ENCODE measurements around the gene SLC35G6.
"Not testable (repeated sequence)": the region's sequence is repeated elsewhere in the genome, so short reads cannot be mapped to it uniquely, and the experiment has no call there.

SLC35G6 gene

GRCh38 chr17:7481275-7481674, at the start of gene SLC35G6:
SLC35G6 (plus strand) TSS chr17:7481446; CDS start chr17:7481517, 71 bp downstream.
- not testable (repeated sequence) for H3K4me3 ChIP-seq (ENCODE audit: low read depth in 1 of 2, low read length in 2 of 2); H3K36me3 ChIP-seq (ENCODE audit: control insufficient read depth in 1 of 2, insufficient read depth in 2 of 2, low read length in 2 of 2); H3K27me3 ChIP-seq (ENCODE audit: control insufficient read depth in 1 of 2, insufficient read depth in 2 of 2, low read length in 2 of 2); H3K27ac ChIP-seq (ENCODE audit: low read depth, low read length); H3K9me3 ChIP-seq (ENCODE audit: control insufficient read depth in 1 of 2, low read length in 2 of 2)
- peaks cover 35 to 50% of the 10 kb centered on the region in 2 donors for H3K4me1 ChIP-seq (ENCODE audit: control insufficient read depth in 1 of 2, insufficient read depth in 2 of 2, low read length in 2 of 2)
- peak within 1 kb of the TSS in 1 of 2 donors; percentile 90 for H3K9ac ChIP-seq (ENCODE audit: low read depth in 1 of 2, low read length in 2 of 2)

GRCh38 chr17:7432296-7432695, 49.0 kb upstream of the SLC35G6 start:
- Histone ChIP-seq H3K9ac (ENCODE audit: low read depth in 1 of 2, low read length in 2 of 2) (no peak overlapping the region), H3K4me3 (ENCODE audit: low read depth in 1 of 2, low read length in 2 of 2) (no peak overlapping the region), H3K4me1 (ENCODE audit: control insufficient read depth in 1 of 2, insufficient read depth in 2 of 2, low read length in 2 of 2) (peaks cover 9 to 15% of the 10 kb centered on the region in 2 donors), H3K9me3 (ENCODE audit: control insufficient read depth in 1 of 2, low read length in 2 of 2) (no peaks in the 10 kb centered on the region), H3K36me3 (ENCODE audit: control insufficient read depth in 1 of 2, insufficient read depth in 2 of 2, low read length in 2 of 2) (no peaks in the 10 kb centered on the region), H3K27me3 (ENCODE audit: control insufficient read depth in 1 of 2, insufficient read depth in 2 of 2, low read length in 2 of 2) (no peaks in the 10 kb centered on the region), H3K27ac (ENCODE audit: low read depth, low read length) (no peak overlapping the region)

- Histone ChIP-seq H3K27ac (ENCODE audit: low read depth, low read length) (peak overlapping the region; percentile 89), H3K4me1 (ENCODE audit: control insufficient read depth in 1 of 2, insufficient read depth in 2 of 2, low read length in 2 of 2) (peaks cover 36 to 38% of the 10 kb centered on the region in 2 donors), H3K9ac (ENCODE audit: low read depth in 1 of 2, low read length in 2 of 2) (peak overlapping the region; percentile 63 to 76), H3K9me3 (ENCODE audit: control insufficient read depth in 1 of 2, low read length in 2 of 2) (no peaks in the 10 kb centered on the region), H3K27me3 (ENCODE audit: control insufficient read depth in 1 of 2, insufficient read depth in 2 of 2, low read length in 2 of 2) (peaks cover 18 to 25% of the 10 kb centered on the region in 2 donors), H3K36me3 (ENCODE audit: control insufficient read depth in 1 of 2, insufficient read depth in 2 of 2, low read length in 2 of 2) (no peaks in the 10 kb centered on the region), H3K4me3 (ENCODE audit: low read depth in 1 of 2, low read length in 2 of 2) (peak overlapping the region; percentile 69 to 85)
Measured at GRCh38 chr17:7435676-7436555, 45.3 kb upstream of the SLC35G6 start.

GRCh38 chr17:7436556-7437368, 44.5 kb upstream of the SLC35G6 start:
- H3K27me3 ChIP-seq (ENCODE audit: control insufficient read depth in 1 of 2, insufficient read depth in 2 of 2, low read length in 2 of 2) = peaks cover 27 to 33% of the 10 kb centered on the region in 2 donors

GRCh38 chr17:7437369-7437863, 43.8 kb upstream of the SLC35G6 start:
- Histone ChIP-seq H3K27me3 (ENCODE audit: control insufficient read depth in 1 of 2, insufficient read depth in 2 of 2, low read length in 2 of 2) (peaks cover 28 to 33% of the 10 kb centered on the region in 2 donors), H3K4me3 (ENCODE audit: low read depth in 1 of 2, low read length in 2 of 2) (peak overlapping the region; percentile 57 to 69), H3K4me1 (ENCODE audit: control insufficient read depth in 1 of 2, insufficient read depth in 2 of 2, low read length in 2 of 2) (peaks cover 36 to 38% of the 10 kb centered on the region in 2 donors), H3K9me3 (ENCODE audit: control insufficient read depth in 1 of 2, low read length in 2 of 2) (no peaks in the 10 kb centered on the region), H3K9ac (ENCODE audit: low read depth in 1 of 2, low read length in 2 of 2) (peak overlapping the region in 1 of 2 donors; percentile 76), H3K27ac (ENCODE audit: low read depth, low read length) (no peak overlapping the region), H3K36me3 (ENCODE audit: control insufficient read depth in 1 of 2, insufficient read depth in 2 of 2, low read length in 2 of 2) (no peaks in the 10 kb centered on the region)

More at GRCh38 chr17:7436556-7437368, 44.5 kb upstream of the SLC35G6 start:
- no peaks in the 10 kb centered on the region for H3K9me3 ChIP-seq (ENCODE audit: control insufficient read depth in 1 of 2, low read length in 2 of 2)
- peak overlapping the region; percentile 89 for H3K27ac ChIP-seq (ENCODE audit: low read depth, low read length)
- H3K4me1 ChIP-seq (ENCODE audit: control insufficient read depth in 1 of 2, insufficient read depth in 2 of 2, low read length in 2 of 2) = peaks cover 36 to 38% of the 10 kb centered on the region in 2 donors
- H3K36me3 ChIP-seq (ENCODE audit: control insufficient read depth in 1 of 2, insufficient read depth in 2 of 2, low read length in 2 of 2) = no peaks in the 10 kb centered on the region
- H3K9ac ChIP-seq (ENCODE audit: low read depth in 1 of 2, low read length in 2 of 2) = peak overlapping the region; percentile 63 to 76
- H3K4me3 ChIP-seq (ENCODE audit: low read depth in 1 of 2, low read length in 2 of 2) = peak overlapping the region; percentile 69 to 85

GRCh38 chr17:7437950-7438614, 43.2 kb upstream of the SLC35G6 start:
- Histone ChIP-seq H3K4me3 (ENCODE audit: low read depth in 1 of 2, low read length in 2 of 2) (peak overlapping the region; percentile 52 to 57), H3K27me3 (ENCODE audit: control insufficient read depth in 1 of 2, insufficient read depth in 2 of 2, low read length in 2 of 2) (peaks cover 28 to 33% of the 10 kb centered on the region in 2 donors), H3K9ac (ENCODE audit: low read depth in 1 of 2, low read length in 2 of 2) (no peak overlapping the region), H3K9me3 (ENCODE audit: control insufficient read depth in 1 of 2, low read length in 2 of 2) (no peaks in the 10 kb centered on the region), H3K4me1 (ENCODE audit: control insufficient read depth in 1 of 2, insufficient read depth in 2 of 2, low read length in 2 of 2) (peaks cover 36 to 38% of the 10 kb centered on the region in 2 donors), H3K27ac (ENCODE audit: low read depth, low read length) (no peak overlapping the region), H3K36me3 (ENCODE audit: control insufficient read depth in 1 of 2, insufficient read depth in 2 of 2, low read length in 2 of 2) (no peaks in the 10 kb centered on the region)

GRCh38 chr17:7438656-7439460, 42.4 kb upstream of the SLC35G6 start:
- Histone ChIP-seq H3K9ac (ENCODE audit: low read depth in 1 of 2, low read length in 2 of 2) (no peak overlapping the region), H3K36me3 (ENCODE audit: control insufficient read depth in 1 of 2, insufficient read depth in 2 of 2, low read length in 2 of 2) (no peaks in the 10 kb centered on the region), H3K27ac (ENCODE audit: low read depth, low read length) (no peak overlapping the region), H3K4me1 (ENCODE audit: control insufficient read depth in 1 of 2, insufficient read depth in 2 of 2, low read length in 2 of 2) (peaks cover 36 to 38% of the 10 kb centered on the region in 2 donors), H3K9me3 (ENCODE audit: control insufficient read depth in 1 of 2, low read length in 2 of 2) (no peaks in the 10 kb centered on the region), H3K4me3 (ENCODE audit: low read depth in 1 of 2, low read length in 2 of 2) (peak overlapping the region; percentile 52 to 55), H3K27me3 (ENCODE audit: control insufficient read depth in 1 of 2, insufficient read depth in 2 of 2, low read length in 2 of 2) (peaks cover 28 to 34% of the 10 kb centered on the region in 2 donors)

- H3K27me3 ChIP-seq (ENCODE audit: control insufficient read depth in 1 of 2, insufficient read depth in 2 of 2, low read length in 2 of 2) = peaks cover 28 to 41% of the 10 kb centered on the region in 2 donors
- H3K9me3 ChIP-seq (ENCODE audit: control insufficient read depth in 1 of 2, low read length in 2 of 2) = no peaks in the 10 kb centered on the region
- H3K36me3 ChIP-seq (ENCODE audit: control insufficient read depth in 1 of 2, insufficient read depth in 2 of 2, low read length in 2 of 2) = no peaks in the 10 kb centered on the region
- peak within 1 kb of the TSS; percentile 52 to 55 for H3K4me3 ChIP-seq (ENCODE audit: low read depth in 1 of 2, low read length in 2 of 2)
- H3K27ac ChIP-seq (ENCODE audit: low read depth, low read length) = no peak within 1 kb of the TSS
- no peak within 1 kb of the TSS for H3K9ac ChIP-seq (ENCODE audit: low read depth in 1 of 2, low read length in 2 of 2)
- peaks cover 36 to 38% of the 10 kb centered on the region in 2 donors for H3K4me1 ChIP-seq (ENCODE audit: control insufficient read depth in 1 of 2, insufficient read depth in 2 of 2, low read length in 2 of 2)
Measured at GRCh38 chr17:7439462-7440112, 41.7 kb upstream of the SLC35G6 start, which contains the start of gene FGF11. FGF11 (plus strand) TSS chr17:7439512; CDS start chr17:7439621, 109 bp downstream.
